GM13976 (cell line): ENCODE results near the gene EXOC3.
"Not testable (repeated sequence)": the region's sequence is repeated elsewhere in the genome, so short reads cannot be mapped to it uniquely, and the experiment has no call there.

Source experiments
- DNase-seq: peaks from one replicate; pipeline ENCODE4 v3.0.0; 2012; ENCODE audit warnings: low spot score
- CTCF ChIP-seq: IDR thresholded peaks from 2 replicates; pipeline ENCODE4 v1.5.1; 2012; ENCODE audit warnings: borderline replicate concordance, mild to moderate bottlenecking; ENCODE audit not compliant: insufficient read depth; ENCODE audit errors: extremely low read depth, missing control alignments, control extremely low read depth
- in situ Hi-C: fragments of 300-500 bp; cut with MboI; formaldehyde crosslinking; loops from one replicate; pipeline ENCODE4 v1.12.0; 2022; ENCODE audit warnings: low sequenced_read_pairs, mixed read lengths, inconsistent platforms; ENCODE audit not compliant: unreplicated experiment

The EXOC3 gene

GRCh38 chr5:504326-505154 is 61.6 kb downstream of the EXOC3 start:
- TF ChIP-seq CTCF = no peak
- in situ Hi-C loops = no loop called here

GRCh38 chr5:505951-506525 is 63.1 kb downstream of the EXOC3 start:
- no peak for TF ChIP-seq CTCF
- no peak for DNase-seq
- in situ Hi-C loops = no loop called here

More at GRCh38 chr5:504326-505154, 61.6 kb downstream of the EXOC3 start:
- DNase-seq = no peak

GRCh38 chr5:507986-508575 is 65.1 kb downstream of the EXOC3 start:
- in situ Hi-C loops, DNase-seq: not testable (repeated sequence)

- no peak for TF ChIP-seq CTCF
- DNase-seq = no peak
- in situ Hi-C loops = no loop called here
Observed at GRCh38 chr5:509611-510185, 66.7 kb downstream of the EXOC3 start.

- TF ChIP-seq CTCF = no peak
- DNase-seq = no peak
- in situ Hi-C loops = no loop called here
Observed at GRCh38 chr5:510521-510920, 67.5 kb downstream of the EXOC3 start.

GRCh38 chr5:511476-511875 is 68.5 kb downstream of the EXOC3 start:
- no peak for TF ChIP-seq CTCF
- no peak for DNase-seq
- in situ Hi-C loops = no loop called here
